HepG2 (cell line): ENCODE results near the gene THADA. TPM values are rescaled to one million over a fixed set of nuclear protein-coding genes. Genes with fewer than 3 reads are reported as not detected.

ENCODE experiments used
- ATF2 ChIP-seq: sonication (generic); formaldehyde crosslinking; IDR thresholded peaks from 2 replicates; pipeline ENCODE4 v1.4.0; 2020; ENCODE audit warnings: missing genetic modification reagents
- GATAD1 ChIP-seq: IDR thresholded peaks from 2 replicates; pipeline ENCODE4 v1.6.1; 2016; ENCODE audit warnings: missing genetic modification reagents, missing compliant biosample characterization
- GTF2F1 ChIP-seq: fragments of 150-350 bp; IDR thresholded peaks from 2 replicates; pipeline ENCODE4 v1.6.1; 2014; ENCODE audit warnings: low read length
- MLXIP ChIP-seq: sonication (generic); formaldehyde crosslinking; IDR thresholded peaks from 2 replicates; pipeline ENCODE4 v1.9.0; 2021; ENCODE audit warnings: missing genetic modification reagents, borderline replicate concordance
- NFKB2 ChIP-seq: sonication (generic); formaldehyde crosslinking; IDR thresholded peaks from 2 replicates; pipeline ENCODE4 v1.4.0; 2020; ENCODE audit warnings: missing genetic modification reagents, borderline replicate concordance
- PHB2 ChIP-seq: fragments of 450-650 bp; IDR thresholded peaks from 2 replicates; pipeline ENCODE4 v1.6.1; 2018; ENCODE audit not compliant: partially characterized antibody
- PITX1 ChIP-seq: sonication (generic); formaldehyde crosslinking; IDR thresholded peaks from 2 replicates; pipeline ENCODE4 v1.5.1; 2020; ENCODE audit warnings: mild to moderate bottlenecking, missing genetic modification reagents
- SPEN ChIP-seq: sonication (generic); formaldehyde crosslinking; IDR thresholded peaks from 2 replicates; pipeline ENCODE4 v1.5.1; 2020; ENCODE audit warnings: low read depth, mild to moderate bottlenecking, missing genetic modification reagents
- SRY ChIP-seq: sonication (generic); formaldehyde crosslinking; IDR thresholded peaks from 2 replicates; pipeline ENCODE4 v1.8.0; 2022; ENCODE audit warnings: mild to moderate bottlenecking, missing genetic modification reagents
- ZBTB4 ChIP-seq: sonication (generic); formaldehyde crosslinking; IDR thresholded peaks from 2 replicates; pipeline ENCODE4 v1.4.0; 2020; ENCODE audit warnings: missing genetic modification reagents, mild to moderate bottlenecking, borderline replicate concordance
- ZBTB7B ChIP-seq: sonication (generic); formaldehyde crosslinking; IDR thresholded peaks from 2 replicates; pipeline ENCODE4 v1.4.0; 2020; ENCODE audit warnings: missing genetic modification reagents
- ZFP1 ChIP-seq: IDR thresholded peaks from 2 replicates; pipeline ENCODE4 v1.6.1; 2016
- ZIK1 ChIP-seq: sonication (generic); formaldehyde crosslinking; IDR thresholded peaks from 2 replicates; pipeline ENCODE4 v1.5.0; 2020; ENCODE audit warnings: mild to moderate bottlenecking, low read depth, missing genetic modification reagents, borderline replicate concordance
- ZNF30 ChIP-seq: sonication (generic); formaldehyde crosslinking; IDR thresholded peaks from 2 replicates; pipeline ENCODE4 v1.5.0; 2020; ENCODE audit warnings: mild to moderate bottlenecking, missing genetic modification reagents
- ZNF687 ChIP-seq: sonication (generic); formaldehyde crosslinking; IDR thresholded peaks from 2 replicates; pipeline ENCODE4 v1.5.1; 2020; ENCODE audit warnings: mild to moderate bottlenecking, missing genetic modification reagents, moderate library complexity
- ZNF770 ChIP-seq: sonication (generic); formaldehyde crosslinking; IDR thresholded peaks from 2 replicates; pipeline ENCODE4 v1.5.0; 2020; ENCODE audit warnings: mild to moderate bottlenecking, missing genetic modification reagents
- polyA plus RNA-seq, 8 experiments: library from polyadenylated mRNA; depleted of rRNA in 3 of 8; stranded (reverse) in 7 of 8; unstranded in 1 of 8; fragments of >200 nt; fragmentation: Illumina TruSeq in 4 of 8; extraction: Trizol in 4 of 8; gene quantifications; 2 replicates each; pipeline versions ENCODE4 v1.2.1 to v1.2.3, GENCODE V29; 2011 to 2016; ENCODE audit warnings: low read depth in 4 of 8, missing spikeins in 1 of 8, mixed read lengths in 1 of 8; ENCODE audit not compliant: insufficient read depth in 1 of 8
- total RNA-seq, 5 experiments: library from RNA; depleted of rRNA; stranded (reverse); fragments of >200 nt; fragmentation: Illumina TruSeq; extraction: Trizol; gene quantifications; 2 replicates each; pipeline ENCODE4 v1.2.3, GENCODE V29; 2016; ENCODE audit warnings: low read depth in 1 of 5

THADA gene
- total and polyA plus RNA-seq, 2 of the 13 experiments (the other 11 are each of a cell fraction or from before 2014, with no cell fraction given), result 12.7 to 21.7 TPM

- TF ChIP-seq MLXIP (no peak), ZBTB7B (CRISPR knock-in tag) (peak; percentile 15; the same call in 1 of the 2 replicates), PITX1 (CRISPR knock-in tag) (no peak), SPEN (0 out of 2 replicates have a peak, but pooled peaks have one; percentile 17), ZNF30 (CRISPR knock-in tag) (no peak), PHB2 (no peak), ZIK1 (CRISPR knock-in tag) (no peak), ZNF687 (CRISPR knock-in tag) (no peak), NFKB2 (CRISPR knock-in tag) (no peak), GTF2F1 (no peak), ZNF770 (CRISPR knock-in tag) (no peak), ZFP1 (CRISPR knock-in tag) (no peak), SRY (no peak), GATAD1 (CRISPR knock-in tag) (no peak), ZBTB4 (CRISPR knock-in tag) (no peak), ATF2 (CRISPR knock-in tag) (0 out of 2 replicates have a peak, but pooled peaks have one; percentile 7)
Observed at GRCh38 chr2:43255296-43255910, 340.4 kb downstream of the THADA start (continued).
